ENCODE data around the gene COL5A1.

Gene COL5A1

GRCh38 chr9:134892221-134892620, 250.6 kb downstream of the COL5A1 start:
- DNase-seq (ENCODE audit: low read depth in 3 of 3) = no peak

- DNase-seq (ENCODE audit: low read depth in 3 of 3) = no peak
These were observed 251.3 kb downstream of the COL5A1 start for GRCh38 chr9:134892820-134893420.

Measured in stimulated activated CD4-positive, alpha-beta T cell treated with anti-CD3 and anti-CD28 coated beads, TNF-alpha, amount 100 ng/mL, for 4 hours (primary cell).